BJ (cell line): Measurements from ENCODE around the gene ANO10. TPM values are rescaled to one million over a fixed set of nuclear protein-coding genes. Genes with fewer than 3 reads are reported as not detected.

ENCODE experiments used
- CTCF ChIA-PET: fragments of 350-600 bp; formaldehyde crosslinking; extraction: SDS; loops from one replicate; lab custom pipeline; 2021; ENCODE audit warnings: antibody characterized with exemption, inconsistent platforms; lab: Yijun Ruan, JAX
- POLR2A ChIA-PET: fragments of 300-600 bp; sonication (Branson Sonifier 250); formaldehyde crosslinking; extraction: SDS; loops from one replicate; lab custom pipeline; 2021; ENCODE audit warnings: antibody characterized with exemption; lab: Charles Lee
- DNase-seq: peaks from one replicate; pipeline ENCODE4 v3.0.0-alpha.2; 2011; ENCODE audit warnings: low read depth
- H3K27me3 ChIP-seq: 2 replicates; pipeline ENCODE4 v1.6.0; 2011; ENCODE audit warnings: low read length; ENCODE audit not compliant: control insufficient read depth, insufficient read depth
- H3K36me3 ChIP-seq: 2 replicates; pipeline ENCODE4 v1.5.1; 2011; ENCODE audit warnings: low read length; ENCODE audit not compliant: control insufficient read depth, insufficient read depth
- H3K4me3 ChIP-seq: 2 replicates; pipeline ENCODE4 v1.5.1; 2011; ENCODE audit warnings: low read depth, mild to moderate bottlenecking, control low read depth, low read length
- CTCF ChIP-seq: IDR thresholded peaks from 2 replicates; pipeline ENCODE4 v1.5.1; 2011; ENCODE audit warnings: low read depth, mild to moderate bottlenecking, control low read depth, inconsistent platforms, low read length, moderate library complexity; ENCODE audit not compliant: insufficient read depth
- polyA plus RNA-seq: library from polyadenylated mRNA; depleted of rRNA; stranded (reverse); fragments of >200 nt; gene quantifications from 2 replicates; pipeline ENCODE4 v1.2.3, GENCODE V29; 2011

Gene ANO10
- polyA plus RNA-seq, 1 experiment, result 36.6 TPM

- H3K27me3 ChIP-seq, result no peaks in the 10 kb centered on the region
- H3K4me3 ChIP-seq, result no peak overlapping the region
- TF ChIP-seq CTCF, result no peak
- ChIA-PET POLR2A (no interaction called here), CTCF (no interaction called here)
- no peak for DNase-seq
- H3K36me3 ChIP-seq, result peaks cover 15% of the 10 kb centered on the region
Measured at GRCh38 chr3:43346978-43347749, 274.6 kb downstream of the ANO10 start.

DNA sequence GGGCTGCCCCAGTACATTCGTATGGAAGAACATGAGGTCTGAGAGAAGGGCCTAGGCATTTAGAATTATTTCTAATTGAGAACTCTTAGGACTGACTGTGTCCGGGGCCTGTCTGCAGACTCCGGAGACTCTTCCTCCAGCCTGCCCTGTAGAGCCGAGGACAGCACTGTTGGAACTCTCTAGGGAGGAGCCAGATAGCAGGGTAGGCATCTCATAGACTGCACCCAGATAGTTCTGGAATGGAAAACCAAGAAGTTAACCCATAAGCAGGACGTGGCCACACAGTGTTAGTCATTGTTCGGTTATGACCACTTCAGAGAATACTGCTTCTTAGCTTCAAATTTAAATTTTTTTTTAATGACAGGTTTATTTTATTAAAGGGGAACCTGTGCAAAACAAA lies 275.9 kb downstream of the ANO10 start:
- POLR2A ChIA-PET, result no interaction called here
- Histone ChIP-seq H3K36me3 (peaks cover 15% of the 10 kb centered on the region), H3K4me3 (no peak overlapping the region), H3K27me3 (no peaks in the 10 kb centered on the region)
- no peak for TF ChIP-seq CTCF
- no peak for DNase-seq
- CTCF ChIA-PET, result interaction anchor here (0.7 to 1.0 kb wide), 2 partner anchors 12 to 34 kb away, joined by 3 to 6 read pairs; no protein-coding TSS in a partner anchor

- ChIA-PET CTCF (no interaction called here), POLR2A (no interaction called here)
- peaks cover 20% of the 10 kb centered on the region for H3K36me3 ChIP-seq
- H3K27me3 ChIP-seq, result no peaks in the 10 kb centered on the region
- no peak overlapping the region for H3K4me3 ChIP-seq
- TF ChIP-seq CTCF, result no peak
- no peak for DNase-seq
Measured at GRCh38 chr3:43345246-43345645, 276.6 kb downstream of the ANO10 start.

DNA sequence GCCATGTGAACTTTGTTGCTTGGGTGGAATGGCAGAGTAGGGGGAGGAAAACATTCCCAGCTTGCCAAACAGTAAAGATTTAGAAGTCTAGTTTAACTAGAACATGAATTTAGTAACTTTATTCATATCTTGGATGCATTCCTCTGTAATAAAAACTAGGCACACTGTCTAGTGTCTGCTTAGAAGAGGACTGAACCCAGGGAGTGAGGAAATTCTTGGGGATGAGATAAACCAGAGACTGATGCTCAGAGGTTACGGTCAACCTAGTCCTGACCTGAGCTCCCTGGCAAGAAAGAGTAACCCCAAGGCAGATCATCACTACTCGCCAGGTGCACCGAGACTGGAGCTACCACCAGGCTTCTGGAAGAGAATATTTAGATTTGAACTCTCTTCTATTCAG lies 277.3 kb downstream of the ANO10 start:
- ChIA-PET CTCF (no interaction called here), POLR2A (no interaction called here)
- no peak overlapping the region for H3K4me3 ChIP-seq
- peaks cover 21% of the 10 kb centered on the region for H3K36me3 ChIP-seq
- no peak for DNase-seq
- H3K27me3 ChIP-seq, result no peaks in the 10 kb centered on the region
- TF ChIP-seq CTCF, result no peak

DNA sequence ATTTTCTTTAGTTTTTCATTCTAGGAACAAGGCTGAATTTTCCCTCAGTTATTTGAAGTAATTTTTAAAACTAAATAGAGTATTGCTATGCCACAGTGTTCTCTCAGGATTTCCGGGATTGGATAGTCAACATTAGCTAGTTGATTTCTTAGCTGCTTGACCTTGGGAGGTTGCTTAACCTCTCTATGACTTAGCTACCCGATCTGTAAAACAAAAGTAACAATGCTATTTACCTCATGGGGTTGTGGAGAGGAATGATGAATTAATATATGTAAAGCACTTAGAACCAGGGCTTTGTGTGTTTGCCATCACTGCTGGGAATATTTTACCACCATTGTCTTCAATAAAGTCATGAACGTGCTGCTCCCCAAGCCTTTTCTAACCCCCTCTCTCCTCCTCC lies 278.0 kb downstream of the ANO10 start:
- ChIA-PET POLR2A (no interaction called here), CTCF (interaction anchor here (0.6 kb wide), 1 partner anchor 106 kb away, joined by 3 read pairs; no protein-coding TSS in a partner anchor)
- no peak for DNase-seq
- TF ChIP-seq CTCF, result no peak
- Histone ChIP-seq H3K27me3 (no peaks in the 10 kb centered on the region), H3K4me3 (no peak overlapping the region), H3K36me3 (peaks cover 23% of the 10 kb centered on the region)
